ENCODE measurements around the gene NFAT5. TPM values are rescaled to one million over a fixed set of nuclear protein-coding genes. Genes with fewer than 3 reads are reported as not detected.
"Not testable (repeated sequence)": the region's sequence is repeated elsewhere in the genome, so short reads cannot be mapped to it uniquely, and the experiment has no call there.

The NFAT5 gene
- total and polyA plus RNA-seq, 4 donors: 5.2 to 111 (median 22.5) TPM

- Histone ChIP-seq H3K27me3 (ENCODE audit: control insufficient read depth in 3 of 3, insufficient read depth in 3 of 3, low read length in 2 of 3) (no peaks in the 10 kb centered on the region), H3K4me1 (ENCODE audit: control insufficient read depth in 5 of 5, insufficient read depth in 5 of 5, low read length in 5 of 5) (peaks cover 3 to 34% (median 11%) of the 10 kb centered on the region in 5 donors), H3K9ac (ENCODE audit: insufficient read depth in 1 of 2, low read length in 2 of 2) (peak overlapping the region in 1 of 2 donors; percentile 24), H3K27ac (ENCODE audit: low read depth in 1 of 2, low read length in 1 of 2) (no peak overlapping the region), H3K36me3 (ENCODE audit: control insufficient read depth in 4 of 4, insufficient read depth in 4 of 4, low read length in 4 of 4) (peaks cover 0 to 8% (median under 1%) of the 10 kb centered on the region in 4 donors), H3K4me3 (no peak overlapping the region), H3K9me3 (ENCODE audit: control insufficient read depth in 4 of 4, insufficient read depth in 3 of 4, low read length in 3 of 4) (no peaks in the 10 kb centered on the region)
- TF ChIP-seq CTCF (IDR thresholded peaks at IDR 0.05; ENCODE audit: control extremely low read depth, extremely low read depth): no peak
- ATAC-seq (ENCODE audit: insufficient read depth, low FRiP score) (no peak), DNase-seq (peak in 2 of 3 donors; percentile 66 to 77)
- WGBS, 2 donors: 55 to 58% methylated on average over 2 of the region's 2 CpGs
Measured at GRCh38 chr16:69568676-69569075, 2.9 kb downstream of the NFAT5 start.

- H3K27ac ChIP-seq (ENCODE audit: low read depth in 1 of 2, low read length in 1 of 2); H3K36me3 ChIP-seq (ENCODE audit: control insufficient read depth in 4 of 4, insufficient read depth in 4 of 4, low read length in 4 of 4); H3K27me3 ChIP-seq (ENCODE audit: control insufficient read depth in 3 of 3, insufficient read depth in 3 of 3, low read length in 2 of 3); ATAC-seq (ENCODE audit: insufficient read depth, low FRiP score); DNase-seq; H3K4me1 ChIP-seq (ENCODE audit: control insufficient read depth in 5 of 5, insufficient read depth in 5 of 5, low read length in 5 of 5); H3K4me3 ChIP-seq; H3K9ac ChIP-seq (ENCODE audit: insufficient read depth in 1 of 2, low read length in 2 of 2); H3K9me3 ChIP-seq (ENCODE audit: control insufficient read depth in 4 of 4, insufficient read depth in 3 of 4, low read length in 3 of 4): not testable (repeated sequence)
- WGBS, 2 donors: 82 to 85% methylated on average over 9 of the region's 9 CpGs
Measured at GRCh38 chr16:69578771-69579170, 13.0 kb downstream of the NFAT5 start.

GRCh38 chr16:69579783-69580481 is 14.2 kb downstream of the NFAT5 start:
- Histone ChIP-seq H3K9ac (ENCODE audit: insufficient read depth in 1 of 2, low read length in 2 of 2) (no peak overlapping the region), H3K27ac (ENCODE audit: low read depth in 1 of 2, low read length in 1 of 2) (no peak overlapping the region), H3K4me1 (ENCODE audit: control insufficient read depth in 5 of 5, insufficient read depth in 5 of 5, low read length in 5 of 5) (peaks cover 0 to 6% (median 0%) of the 10 kb centered on the region in 5 donors), H3K4me3 (no peak overlapping the region), H3K9me3 (ENCODE audit: control insufficient read depth in 4 of 4, insufficient read depth in 3 of 4, low read length in 3 of 4) (no peaks in the 10 kb centered on the region), H3K27me3 (ENCODE audit: control insufficient read depth in 3 of 3, insufficient read depth in 3 of 3, low read length in 2 of 3) (no peaks in the 10 kb centered on the region), H3K36me3 (ENCODE audit: control insufficient read depth in 4 of 4, insufficient read depth in 4 of 4, low read length in 4 of 4) (peaks cover 0 to 4% (median 2%) of the 10 kb centered on the region in 4 donors)
- DNase-seq (peak in 2 of 3 donors; percentile 28 to 67), ATAC-seq (ENCODE audit: insufficient read depth, low FRiP score) (no peak)
- 66 to 80% methylated on average over 2 of the region's 2 CpGs for WGBS, 2 donors
- no peak for TF ChIP-seq CTCF (IDR thresholded peaks at IDR 0.05; ENCODE audit: control extremely low read depth, extremely low read depth)

GRCh38 chr16:69581297-69581696 is 15.5 kb downstream of the NFAT5 start:
- no peaks in the 10 kb centered on the region for H3K9me3 ChIP-seq (ENCODE audit: control insufficient read depth in 4 of 4, insufficient read depth in 3 of 4, low read length in 3 of 4)
- no peak for TF ChIP-seq CTCF (IDR thresholded peaks at IDR 0.05; ENCODE audit: control extremely low read depth, extremely low read depth)
- ATAC-seq (ENCODE audit: insufficient read depth, low FRiP score) (no peak), DNase-seq (no peak)
- H3K27me3 ChIP-seq (ENCODE audit: control insufficient read depth in 3 of 3, insufficient read depth in 3 of 3, low read length in 2 of 3): no peaks in the 10 kb centered on the region
- peaks cover 0 to 6% (median 0%) of the 10 kb centered on the region in 5 donors for H3K4me1 ChIP-seq (ENCODE audit: control insufficient read depth in 5 of 5, insufficient read depth in 5 of 5, low read length in 5 of 5)
- H3K36me3 ChIP-seq (ENCODE audit: control insufficient read depth in 4 of 4, insufficient read depth in 4 of 4, low read length in 4 of 4): peaks cover 0 to 4% (median 2%) of the 10 kb centered on the region in 4 donors
- H3K4me3 ChIP-seq: no peak overlapping the region
- H3K9ac ChIP-seq (ENCODE audit: insufficient read depth in 1 of 2, low read length in 2 of 2): no peak overlapping the region
- H3K27ac ChIP-seq (ENCODE audit: low read depth in 1 of 2, low read length in 1 of 2): no peak overlapping the region

- not testable (repeated sequence) for H3K27me3 ChIP-seq (ENCODE audit: control insufficient read depth in 3 of 3, insufficient read depth in 3 of 3, low read length in 2 of 3); H3K4me3 ChIP-seq; H3K9me3 ChIP-seq (ENCODE audit: control insufficient read depth in 4 of 4, insufficient read depth in 3 of 4, low read length in 3 of 4); H3K36me3 ChIP-seq (ENCODE audit: control insufficient read depth in 4 of 4, insufficient read depth in 4 of 4, low read length in 4 of 4); H3K4me1 ChIP-seq (ENCODE audit: control insufficient read depth in 5 of 5, insufficient read depth in 5 of 5, low read length in 5 of 5); H3K27ac ChIP-seq (ENCODE audit: low read depth in 1 of 2, low read length in 1 of 2); DNase-seq; H3K9ac ChIP-seq (ENCODE audit: insufficient read depth in 1 of 2, low read length in 2 of 2); ATAC-seq (ENCODE audit: insufficient read depth, low FRiP score)
- WGBS, 2 donors: 96 to 99% methylated on average over 5 of the region's 5 CpGs
Measured at GRCh38 chr16:69584493-69584892, 18.7 kb downstream of the NFAT5 start.

Data from lung (tissue), 12 donors.